GM21717 (cell line): ENCODE measurements around the gene GGTLC3.
"Not testable (repeated sequence)": the region's sequence is repeated elsewhere in the genome, so short reads cannot be mapped to it uniquely, and the experiment has no call there.

Experiments used
- ATAC-seq: cut with Tn5 transposase; IDR thresholded peaks from one replicate; pipeline ENCODE4 v1.9.1; 2021; ENCODE audit warnings: mild to moderate bottlenecking, moderate library complexity; ENCODE audit not compliant: unreplicated experiment

GGTLC3 gene

DNA sequence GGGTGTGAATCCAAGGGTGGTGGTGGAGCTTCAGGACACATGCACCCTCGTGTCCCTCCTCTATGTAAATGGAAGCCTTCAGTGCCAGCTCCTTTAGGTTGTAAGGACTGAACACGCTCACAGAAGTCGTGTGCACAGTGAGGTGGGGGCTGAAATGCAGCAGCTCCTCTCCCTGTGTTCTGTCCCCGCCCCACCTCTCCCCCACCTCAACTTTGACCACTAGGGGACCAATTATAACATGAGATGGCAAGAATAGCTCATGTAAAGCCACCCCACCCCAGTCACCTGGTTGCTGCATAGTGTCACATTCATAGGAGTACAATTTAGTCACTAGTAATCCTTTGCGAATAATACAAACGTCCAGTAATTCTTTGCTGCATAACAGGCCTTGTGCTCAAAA lies 4.8 kb upstream of the GGTLC3 start:
- ATAC-seq: not testable (repeated sequence)

DNA sequence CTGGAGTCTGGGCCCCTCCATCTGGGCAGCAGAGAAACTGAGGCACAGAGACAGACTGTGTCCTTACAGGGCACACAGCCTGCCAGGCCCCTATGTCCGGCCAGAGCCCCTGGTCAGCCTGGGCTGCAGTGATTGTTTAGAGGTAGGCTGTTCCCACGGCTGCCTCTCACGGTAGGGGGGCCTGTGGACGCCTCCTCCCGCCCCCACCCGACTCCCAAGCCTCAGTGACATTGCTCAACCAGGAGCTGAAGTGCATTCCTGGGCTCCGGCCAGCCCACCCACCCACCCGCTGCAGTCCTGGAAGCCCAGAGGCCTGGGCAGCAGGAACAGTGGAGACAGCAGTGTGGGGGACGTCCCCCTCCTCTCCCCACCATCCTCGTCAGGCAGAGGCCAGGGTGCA lies 4.5 kb downstream of the GGTLC3 start:
- ATAC-seq: not testable (repeated sequence)

DNA sequence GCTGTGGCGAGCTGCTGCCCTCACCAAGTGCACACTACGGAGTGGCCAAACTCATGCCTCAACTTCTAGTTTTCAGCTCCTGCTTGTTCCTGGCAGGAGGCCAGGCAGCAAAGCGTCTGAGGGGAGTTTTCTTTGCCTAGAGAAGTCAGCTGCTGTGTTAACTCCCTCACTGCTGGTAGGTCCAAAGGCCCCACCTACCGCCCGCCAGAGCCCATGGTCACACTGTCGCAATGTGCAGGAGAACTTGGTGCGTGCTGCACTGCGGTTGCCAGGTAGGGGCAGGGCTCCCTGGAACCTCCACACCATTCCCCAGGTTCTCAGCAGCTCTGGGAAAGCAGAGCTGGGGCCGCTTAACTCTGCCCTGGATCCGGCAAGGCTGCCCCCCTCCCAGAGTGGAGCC lies 5.6 kb downstream of the GGTLC3 start:
- ATAC-seq: not testable (repeated sequence)

DNA sequence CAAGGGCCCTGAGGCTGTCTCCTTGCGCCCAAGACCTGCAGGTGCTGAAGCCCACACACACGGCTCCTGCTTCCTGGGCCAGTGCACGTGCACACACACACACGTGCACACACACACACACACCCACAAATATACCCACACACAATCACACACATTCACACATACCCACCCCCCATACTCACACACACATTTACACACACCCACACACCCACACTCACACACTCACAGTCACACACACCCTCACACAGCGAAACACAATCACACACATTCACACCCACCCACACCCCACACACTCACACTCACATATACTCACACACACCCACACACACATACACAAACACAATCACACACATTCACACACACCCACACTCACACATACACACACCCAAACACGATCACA lies 6.6 kb downstream of the GGTLC3 start:
- not testable (repeated sequence) for ATAC-seq

DNA sequence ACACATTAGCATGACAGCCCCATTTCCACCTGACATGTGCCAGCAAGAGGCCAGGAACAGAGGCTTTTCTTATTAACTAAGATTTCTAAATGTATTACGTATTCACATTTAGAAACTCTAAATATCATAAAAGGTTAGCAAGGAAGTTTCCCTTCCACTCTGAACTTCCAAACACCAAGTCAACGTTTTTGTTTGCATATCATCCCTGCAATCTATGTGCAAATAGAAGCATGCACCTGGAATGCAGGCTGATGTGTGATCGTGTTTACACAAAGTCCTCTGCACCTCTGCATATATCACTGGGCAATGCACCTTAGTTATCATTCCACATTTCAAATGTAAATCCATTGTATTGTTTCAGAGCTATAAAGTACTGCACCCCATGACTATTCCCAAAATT lies 21.7 kb downstream of the GGTLC3 start:
- ATAC-seq: not testable (repeated sequence)
